HG03520 (cell line): ENCODE data around the gene INPP4B.

Source experiments
- ATAC-seq: cut with Tn5 transposase; IDR thresholded peaks from one replicate; pipeline ENCODE4 v1.9.1; 2021; ENCODE audit warnings: mild to moderate bottlenecking, moderate library complexity; ENCODE audit not compliant: unreplicated experiment

Gene INPP4B

DNA sequence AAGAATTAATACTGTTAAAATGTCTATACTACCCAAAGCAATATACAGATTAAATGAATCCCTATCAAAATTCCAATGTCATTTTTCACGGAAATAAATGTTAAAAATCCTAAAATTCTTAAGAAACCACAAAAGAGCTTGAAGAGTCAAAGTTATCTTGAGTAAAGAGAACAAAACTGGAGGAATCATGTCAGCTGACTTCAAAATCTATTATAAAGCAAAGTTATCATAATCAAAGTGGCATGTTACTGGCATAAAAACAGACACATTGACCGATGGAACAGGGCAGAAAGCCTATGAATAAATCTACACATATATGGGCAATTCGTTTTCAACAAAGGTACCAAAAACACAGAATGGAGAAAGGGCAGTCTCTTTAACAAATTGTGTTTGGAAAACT lies 579.0 kb downstream of the INPP4B start:
- ATAC-seq = no peak

DNA sequence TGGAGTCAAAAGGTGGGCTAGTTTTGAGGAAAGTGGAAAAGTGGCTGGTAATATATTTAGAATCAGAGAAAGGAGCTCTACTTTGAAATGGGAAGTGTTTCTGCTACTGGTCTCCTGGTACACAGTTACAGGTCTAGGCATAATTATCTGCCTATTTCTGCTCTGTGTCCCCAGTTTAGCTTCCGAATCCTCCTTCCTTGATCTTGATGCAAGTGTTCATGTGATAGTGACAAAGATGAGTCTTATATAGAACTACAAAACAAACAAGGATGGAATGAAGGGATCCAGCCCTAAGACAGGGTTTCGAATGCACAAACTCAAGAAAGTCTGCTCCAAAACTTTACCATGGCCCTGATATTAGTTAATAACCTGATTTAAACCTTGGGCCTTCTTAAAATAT lies 580.2 kb downstream of the INPP4B start:
- no peak for ATAC-seq

GRCh38 chr4:142265536-142265935 lies 580.6 kb downstream of the INPP4B start:
- no peak for ATAC-seq

- ATAC-seq = no peak
Measured at GRCh38 chr4:142264961-142265360, 581.1 kb downstream of the INPP4B start.

DNA sequence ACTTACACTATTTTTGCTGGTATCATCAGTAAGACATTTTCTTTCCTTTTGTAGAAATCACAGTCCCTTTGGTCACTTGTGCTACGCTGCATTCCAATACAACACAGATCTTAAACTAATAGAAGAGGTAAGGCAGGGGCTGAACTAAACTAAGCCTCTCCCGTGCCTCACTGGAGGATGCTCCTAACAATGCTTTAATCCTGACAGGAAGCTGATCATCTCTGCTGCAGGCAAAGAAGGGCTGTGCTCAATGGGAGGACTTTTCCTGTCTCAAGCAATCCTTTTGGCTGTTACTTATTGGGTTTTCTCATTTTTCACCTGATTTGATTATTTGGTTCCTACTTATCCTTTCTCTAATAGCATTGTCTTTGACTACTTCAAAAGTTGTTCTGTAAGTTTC lies 583.1 kb downstream of the INPP4B start:
- ATAC-seq = no peak

- no peak for ATAC-seq
Measured at GRCh38 chr4:142248946-142249345, 597.2 kb downstream of the INPP4B start.

GRCh38 chr4:142243255-142243654 lies 602.8 kb downstream of the INPP4B start:
- no peak for ATAC-seq

DNA sequence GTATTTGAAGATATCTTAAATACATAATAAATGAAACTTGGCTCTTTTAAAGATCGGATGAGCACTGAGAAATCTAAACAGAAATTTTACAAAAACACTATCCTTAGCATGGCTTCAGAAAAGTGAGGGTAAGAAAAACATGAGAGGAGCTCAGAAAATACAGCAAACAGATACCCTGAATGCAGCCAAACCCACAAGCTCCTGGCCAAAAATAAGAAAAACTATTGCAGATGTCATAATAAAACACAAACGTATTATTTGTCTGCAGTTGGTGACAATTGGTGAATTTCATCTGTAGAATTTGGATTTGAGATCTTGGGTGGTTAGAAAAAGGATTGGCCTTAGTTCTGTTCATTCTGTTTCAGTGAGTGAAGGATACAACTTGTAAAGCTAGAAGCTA lies 603.9 kb downstream of the INPP4B start:
- ATAC-seq = no peak

DNA sequence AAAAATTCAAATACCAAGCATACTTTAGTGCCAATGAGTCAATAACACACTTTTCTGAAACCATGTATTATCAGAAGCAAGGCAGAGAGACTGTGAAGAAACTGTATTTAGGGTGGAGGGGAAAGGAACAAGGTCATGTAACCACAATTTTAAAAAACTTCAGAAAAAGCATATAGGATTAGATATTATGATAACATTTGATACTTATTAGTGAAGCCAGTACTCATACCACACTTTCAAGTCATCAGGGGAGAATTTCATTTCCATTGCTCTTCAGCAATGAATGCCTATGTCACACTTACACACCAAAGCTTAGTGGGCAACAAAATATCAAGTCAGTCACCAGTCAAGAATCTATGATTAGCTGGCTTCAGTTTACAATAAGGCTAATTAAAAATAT lies 607.5 kb downstream of the INPP4B start:
- no peak for ATAC-seq

- no peak for ATAC-seq
Measured at GRCh38 chr4:142236268-142236667, 609.8 kb downstream of the INPP4B start.

DNA sequence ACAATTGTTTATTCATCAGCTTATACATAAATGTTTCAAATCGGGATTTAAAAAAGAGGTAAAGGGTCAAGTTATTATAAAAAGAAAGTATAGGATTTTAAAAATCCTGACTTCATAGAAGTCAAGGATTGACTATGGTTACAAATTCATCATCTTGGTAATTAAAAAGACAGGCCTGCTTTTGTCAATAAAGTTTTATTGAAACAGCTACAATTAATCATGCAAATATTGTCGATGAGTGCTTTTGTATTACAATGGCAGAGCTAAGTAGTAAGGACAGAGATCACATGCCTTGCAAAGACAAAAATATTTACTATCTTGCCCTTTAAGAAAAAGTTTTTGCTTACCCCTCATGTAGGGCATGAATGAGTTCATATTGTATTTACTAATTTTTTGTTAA lies 614.3 kb downstream of the INPP4B start:
- no peak for ATAC-seq

DNA sequence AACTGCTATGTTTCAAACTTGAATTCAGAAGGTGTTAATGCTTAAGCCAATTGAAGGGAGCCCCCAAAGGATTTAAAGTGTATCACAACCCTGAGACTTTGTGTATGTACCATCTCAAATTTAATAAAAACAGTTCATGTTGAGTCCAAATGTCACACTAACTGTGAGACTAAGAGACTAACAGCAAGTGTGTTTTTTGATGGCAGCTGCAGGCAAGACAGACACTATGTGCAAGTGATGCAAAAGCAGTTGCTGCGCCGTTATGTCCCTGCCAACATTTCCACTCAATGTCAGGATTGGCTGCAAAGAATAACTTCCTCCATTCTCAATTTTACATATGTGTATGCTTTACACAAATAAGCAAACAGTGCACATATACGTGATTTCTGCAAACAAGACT lies 615.1 kb downstream of the INPP4B start:
- no peak for ATAC-seq

DNA sequence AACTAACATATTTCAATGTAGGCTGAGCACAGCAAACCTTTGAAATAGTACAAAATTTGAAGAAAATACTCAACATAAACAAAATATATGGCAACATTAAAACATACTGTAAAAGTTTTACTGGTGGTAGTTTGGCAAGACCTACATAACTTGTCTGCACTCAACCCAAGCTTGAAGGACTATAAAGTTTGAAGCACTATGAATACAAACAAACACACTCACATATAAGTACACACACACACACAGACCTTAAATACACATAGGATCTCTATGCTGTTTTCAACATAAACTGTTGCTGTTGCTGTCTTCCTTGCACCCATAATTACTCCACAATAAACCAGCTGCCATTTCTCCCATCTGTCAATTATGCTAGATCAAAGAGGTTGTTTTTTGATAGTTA lies 620.1 kb downstream of the INPP4B start:
- no peak for ATAC-seq

GRCh38 chr4:142222127-142222526 lies 624.0 kb downstream of the INPP4B start:
- ATAC-seq = no peak

DNA sequence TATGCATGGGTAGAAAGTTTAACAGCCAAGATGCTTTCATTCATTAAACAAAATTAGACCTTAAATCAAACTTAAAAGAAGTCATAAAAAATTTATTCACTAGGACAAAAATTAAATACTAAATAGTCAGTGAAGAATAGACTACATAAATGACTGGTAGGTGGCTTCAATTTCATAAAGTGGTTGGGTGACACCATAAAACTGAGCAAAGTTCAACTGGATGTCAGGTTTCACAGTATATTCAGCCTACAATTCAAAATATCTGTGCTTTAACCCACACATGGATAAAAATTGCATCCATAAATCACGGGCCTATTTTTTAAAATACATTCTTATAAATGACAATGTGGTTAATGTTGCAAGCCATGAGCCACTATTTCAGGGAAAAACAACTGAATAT lies 627.4 kb downstream of the INPP4B start:
- no peak for ATAC-seq

- ATAC-seq = no peak
Measured at GRCh38 chr4:142211444-142211843, 634.7 kb downstream of the INPP4B start.

GRCh38 chr4:142203505-142203904 lies 642.6 kb downstream of the INPP4B start:
- no peak for ATAC-seq

DNA sequence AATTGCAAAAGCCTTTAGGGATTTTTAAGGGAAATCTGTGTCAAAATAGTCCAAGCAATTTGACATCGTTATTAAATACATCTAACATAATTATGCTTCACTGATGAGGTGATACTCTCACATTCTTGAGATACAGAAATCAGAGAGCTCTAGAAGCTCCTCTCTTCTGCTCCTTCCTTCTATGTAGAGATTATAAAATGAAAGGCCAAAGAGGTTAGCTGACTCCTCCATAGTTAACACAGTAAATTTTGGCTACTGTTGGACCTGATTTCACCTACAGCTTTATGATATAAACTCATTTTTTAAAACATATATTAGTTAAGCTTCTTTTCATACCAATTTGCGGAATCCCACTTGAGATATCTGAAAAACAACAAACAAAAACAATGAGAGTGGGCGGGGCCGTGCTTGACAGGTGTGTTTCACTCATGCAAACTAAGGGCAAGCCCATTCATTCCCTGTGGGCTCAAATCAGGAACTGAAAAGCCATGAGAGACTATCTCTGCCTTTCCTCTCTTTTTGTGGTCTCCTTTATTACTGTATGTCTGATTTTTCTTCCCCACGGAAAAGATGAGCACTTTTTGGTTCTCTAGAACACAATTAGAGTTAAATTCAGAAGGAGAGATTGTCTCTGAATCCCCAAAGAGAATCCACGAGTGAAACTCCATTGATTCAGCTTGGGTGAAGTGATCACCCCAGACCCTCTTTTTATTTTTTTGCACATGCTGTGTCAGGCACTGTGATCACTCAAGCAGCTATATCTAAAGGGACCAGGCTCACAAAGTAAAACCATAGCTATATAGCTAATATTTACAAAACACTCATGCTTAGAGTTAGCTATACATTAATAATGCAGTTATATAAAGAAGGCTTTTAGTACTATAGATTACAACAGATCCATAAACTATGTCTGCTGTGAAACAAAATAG lies 643.4 kb downstream of the INPP4B start:
- peak; percentile 72 for ATAC-seq

- no peak for ATAC-seq
Measured at GRCh38 chr4:142201041-142201440, 645.1 kb downstream of the INPP4B start.

DNA sequence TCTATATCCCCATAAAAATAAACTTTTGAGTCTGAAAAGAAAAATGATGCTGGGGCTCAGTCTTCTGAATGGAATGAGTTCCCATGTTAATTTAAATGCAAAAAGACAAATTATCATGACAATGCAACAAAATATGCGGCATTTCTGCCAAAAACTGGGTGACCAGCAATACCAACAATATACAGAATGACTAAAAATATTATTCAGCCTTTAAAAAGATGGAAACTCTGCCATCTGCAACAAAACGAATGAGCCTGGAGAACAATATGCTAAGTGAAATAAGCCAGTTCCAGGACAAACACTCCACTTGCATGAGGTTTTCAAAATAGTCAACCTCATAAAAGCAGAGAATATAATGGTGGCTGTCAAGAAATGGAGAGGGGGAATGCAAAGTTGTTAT lies 651.2 kb downstream of the INPP4B start:
- ATAC-seq = no peak

GRCh38 chr4:142191901-142192300 lies 654.2 kb downstream of the INPP4B start:
- ATAC-seq = no peak

DNA sequence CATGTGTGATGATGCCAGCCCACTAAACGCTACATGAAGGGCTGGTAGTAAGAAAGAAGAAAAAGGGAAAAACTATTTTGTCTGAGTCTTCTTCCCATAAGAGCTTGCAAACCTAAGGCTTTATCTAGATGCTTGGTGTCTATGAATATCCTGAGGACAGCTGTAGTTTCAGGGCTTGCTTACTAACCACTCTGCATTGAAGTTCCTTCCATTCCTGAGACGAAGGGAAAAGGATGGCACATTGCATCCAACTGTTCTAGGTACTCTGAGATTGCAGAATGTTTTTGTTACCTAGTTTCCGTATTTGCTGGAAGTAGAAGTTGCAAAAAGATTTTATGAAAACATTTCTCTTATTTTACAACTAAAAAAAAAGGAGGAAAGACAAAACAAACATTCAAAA lies 665.1 kb downstream of the INPP4B start:
- no peak for ATAC-seq

- ATAC-seq = no peak
Measured at GRCh38 chr4:142169216-142169615, 676.9 kb downstream of the INPP4B start.
